A673 (cell line): ENCODE data around the gene FSTL5. TPM values are rescaled to one million over a fixed set of nuclear protein-coding genes. Genes with fewer than 3 reads are reported as not detected.

Experiments
- BruUV-seq: library from RNA; stranded (reverse); fragments of 400-500 nt; replicated peaks from 2 replicates; lab custom pipeline; 2021; lab: Mats Ljungman, UMichigan
- CTCF ChIA-PET: fragments of 300-600 bp; sonication (Branson Sonifier 250); formaldehyde crosslinking; loops from one replicate; lab custom pipeline; 2022; ENCODE audit warnings: antibody characterized with exemption; lab: Charles Lee
- POLR2A ChIA-PET: fragments of 300-600 bp; sonication (Branson Sonifier 250); formaldehyde crosslinking; loops from one replicate; lab custom pipeline; 2022; ENCODE audit warnings: antibody characterized with exemption; ENCODE audit not compliant: low non-redundant PET; lab: Charles Lee
- DNase-seq: peaks from one replicate; pipeline ENCODE4 v3.0.0-alpha.2; 2015; ENCODE audit warnings: low spot score
- H3K27ac ChIP-seq: fragments of 200-600 bp; sonication (generic); 2 replicates; pipeline ENCODE4 v1.5.1; 2016; ENCODE audit warnings: mixed run types, low read depth, mild to moderate bottlenecking, mixed read lengths, antibody characterized with exemption, low read length; ENCODE audit not compliant: poor library complexity, severe bottlenecking
- H3K27me3 ChIP-seq: fragments of 200-600 bp; sonication (generic); replicated peaks from 2 replicates; pipeline ENCODE4 v1.6.1; 2017; ENCODE audit warnings: mixed run types, low read depth, mild to moderate bottlenecking, mixed read lengths, antibody characterized with exemption, low read length; ENCODE audit not compliant: insufficient read depth, poor library complexity
- H3K36me3 ChIP-seq: fragments of 200-600 bp; sonication (generic); 2 replicates; pipeline ENCODE4 v1.6.1; 2016; ENCODE audit warnings: mixed run types, mild to moderate bottlenecking, mixed read lengths, antibody characterized with exemption, low read length; ENCODE audit not compliant: insufficient read depth, poor library complexity, severe bottlenecking
- H3K4me1 ChIP-seq: fragments of 200-600 bp; sonication (generic); 2 replicates; pipeline ENCODE4 v1.6.1; 2017; ENCODE audit warnings: mixed run types, mild to moderate bottlenecking, mixed read lengths, antibody characterized with exemption, low read length; ENCODE audit not compliant: insufficient read depth, poor library complexity, severe bottlenecking
- H3K4me3 ChIP-seq: fragments of 200-600 bp; sonication (generic); 2 replicates; pipeline ENCODE4 v1.5.1; 2016; ENCODE audit warnings: low read depth, mixed run types, mild to moderate bottlenecking, mixed read lengths, low read length; ENCODE audit not compliant: poor library complexity, severe bottlenecking
- H3K9me3 ChIP-seq: fragments of 200-600 bp; sonication (generic); 2 replicates; pipeline ENCODE4 v1.6.1; 2016; ENCODE audit warnings: mixed run types, low read depth, mild to moderate bottlenecking, mixed read lengths, antibody characterized with exemption, low read length; ENCODE audit not compliant: poor library complexity, severe bottlenecking
- CTCF ChIP-seq: fragments of 300-800, 200-600 bp; sonication (generic); conservative IDR thresholded peaks from 2 replicates; pipeline ENCODE4 v1.5.1; 2017; ENCODE audit warnings: low read depth, mild to moderate bottlenecking, antibody characterized with exemption, low read length, moderate library complexity, mixed read lengths
- EZH2 ChIP-seq: fragments of 200-600 bp; sonication (generic); IDR thresholded peaks from 2 replicates; pipeline ENCODE4 v1.6.1; 2017; ENCODE audit warnings: borderline replicate concordance, low read depth, mild to moderate bottlenecking, mixed read lengths, antibody characterized with exemption, low read length; ENCODE audit not compliant: poor library complexity, severe bottlenecking
- intact Hi-C: fragments of 100-400 bp; cut with micrococcal nuclease; formaldehyde crosslinking; loops from one replicate; pipeline ENCODE4 v1.10.0; 2022; ENCODE audit not compliant: unreplicated experiment
- total RNA-seq: library from RNA; stranded (reverse); gene quantifications from 2 replicates; pipeline ENCODE4 v1.2.3, GENCODE V29; 2021

The FSTL5 gene
- total RNA-seq, 1 experiment from 2014 or later, result 0.15 TPM

GRCh38 chr4:161457906-161458305, 705.9 kb downstream of the FSTL5 start:
- no peak overlapping the region for H3K27ac ChIP-seq
- no peaks in the 10 kb centered on the region for H3K36me3 ChIP-seq
- no peaks in the 10 kb centered on the region for H3K9me3 ChIP-seq
- no peak for TF ChIP-seq EZH2
- TF ChIP-seq CTCF, result no peak
- ChIA-PET POLR2A (no interaction called here), CTCF (no interaction called here)
- DNase-seq, result no peak
- no peaks in the 10 kb centered on the region for H3K4me1 ChIP-seq
- intact Hi-C loops, result no loop called here
- H3K27me3 ChIP-seq, result no peaks in the 10 kb centered on the region
- H3K4me3 ChIP-seq, result no peak overlapping the region
- no TSS peak for BruUV-seq

GRCh38 chr4:161457311-161457710, 706.5 kb downstream of the FSTL5 start:
- intact Hi-C loops, result no loop called here
- Histone ChIP-seq H3K36me3 (no peaks in the 10 kb centered on the region), H3K4me1 (no peaks in the 10 kb centered on the region), H3K27ac (no peak overlapping the region), H3K4me3 (no peak overlapping the region), H3K27me3 (no peaks in the 10 kb centered on the region), H3K9me3 (no peaks in the 10 kb centered on the region)
- no peak for DNase-seq
- TF ChIP-seq EZH2 (no peak), CTCF (no peak)
- BruUV-seq, result no TSS peak
- ChIA-PET POLR2A (no interaction called here), CTCF (no interaction called here)

- BruUV-seq, result no TSS peak
- no peak overlapping the region for H3K27ac ChIP-seq
- no peaks in the 10 kb centered on the region for H3K9me3 ChIP-seq
- ChIA-PET POLR2A (no interaction called here), CTCF (no interaction called here)
- H3K36me3 ChIP-seq, result no peaks in the 10 kb centered on the region
- no peak for DNase-seq
- intact Hi-C loops, result no loop called here
- H3K4me3 ChIP-seq, result no peak overlapping the region
- no peaks in the 10 kb centered on the region for H3K27me3 ChIP-seq
- no peaks in the 10 kb centered on the region for H3K4me1 ChIP-seq
- TF ChIP-seq EZH2 (no peak), CTCF (no peak)
Observed at GRCh38 chr4:161454860-161455259, 708.9 kb downstream of the FSTL5 start.
